ENCODE results near the gene RHBDL2.
"Not testable (repeated sequence)": the region's sequence is repeated elsewhere in the genome, so short reads cannot be mapped to it uniquely, and the experiment has no call there.

Gene RHBDL2

DNA sequence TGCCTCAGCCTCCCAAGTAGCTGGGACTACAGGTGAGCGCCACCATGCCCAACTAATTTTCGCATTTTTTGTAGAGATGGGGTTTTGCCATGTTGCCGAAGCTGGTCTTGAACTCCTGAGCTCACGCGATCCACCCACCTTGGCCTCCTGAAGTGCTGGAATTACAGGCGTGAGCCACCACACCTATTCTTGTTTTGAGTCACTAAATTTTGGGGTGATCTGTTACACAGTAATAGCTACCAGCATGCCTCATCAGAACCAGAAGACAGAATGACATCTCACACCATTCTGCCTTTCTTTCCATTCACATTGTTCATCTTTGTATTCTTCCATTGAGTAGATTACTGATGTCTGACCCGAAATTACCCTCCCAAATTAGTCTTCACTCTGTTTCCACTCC lies 9.1 kb downstream of the RHBDL2 start:
- no peak for DNase-seq (ENCODE audit: low spot score)

DNA sequence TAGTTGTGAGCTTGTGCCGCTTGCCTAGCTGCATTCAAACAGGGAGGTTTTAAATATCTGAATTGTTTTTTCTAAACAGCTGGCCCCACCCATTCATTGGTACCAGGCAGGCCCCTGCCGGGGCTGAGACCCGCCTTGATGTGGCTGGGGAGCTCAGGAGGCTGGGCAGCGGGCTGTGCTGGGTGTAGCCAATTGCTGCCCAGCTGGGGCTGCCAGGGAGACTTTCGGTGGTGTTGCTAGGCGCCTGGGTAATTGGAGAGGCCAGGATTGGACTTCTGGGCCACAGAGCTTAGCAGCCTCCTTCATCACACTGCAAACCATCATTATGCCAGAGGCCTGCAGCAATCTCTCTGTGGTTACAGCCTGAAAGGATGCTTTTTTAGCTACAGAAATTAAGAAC lies 12.2 kb downstream of the RHBDL2 start:
- no peak for DNase-seq (ENCODE audit: low spot score)

DNA sequence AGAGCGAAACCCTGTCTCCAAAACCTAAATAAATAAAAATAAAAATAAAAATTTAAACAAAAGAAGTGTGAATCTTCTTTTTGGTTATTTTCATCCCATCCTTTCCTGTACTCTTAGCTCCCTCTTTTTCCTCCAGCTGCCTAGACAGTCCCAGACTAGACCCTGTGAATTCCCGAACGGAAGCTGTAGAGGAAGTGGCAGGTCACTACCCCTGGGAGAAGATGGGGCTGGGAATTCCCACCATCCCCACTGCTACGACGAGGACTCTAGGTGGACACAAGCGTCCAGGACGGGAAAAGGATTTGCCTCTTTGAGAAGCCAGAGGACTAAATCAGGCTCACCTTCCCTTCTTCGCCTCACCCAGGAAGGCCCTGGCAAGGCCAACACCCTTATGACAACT lies 12.6 kb downstream of the RHBDL2 start:
- DNase-seq (ENCODE audit: low spot score), result no peak

DNA sequence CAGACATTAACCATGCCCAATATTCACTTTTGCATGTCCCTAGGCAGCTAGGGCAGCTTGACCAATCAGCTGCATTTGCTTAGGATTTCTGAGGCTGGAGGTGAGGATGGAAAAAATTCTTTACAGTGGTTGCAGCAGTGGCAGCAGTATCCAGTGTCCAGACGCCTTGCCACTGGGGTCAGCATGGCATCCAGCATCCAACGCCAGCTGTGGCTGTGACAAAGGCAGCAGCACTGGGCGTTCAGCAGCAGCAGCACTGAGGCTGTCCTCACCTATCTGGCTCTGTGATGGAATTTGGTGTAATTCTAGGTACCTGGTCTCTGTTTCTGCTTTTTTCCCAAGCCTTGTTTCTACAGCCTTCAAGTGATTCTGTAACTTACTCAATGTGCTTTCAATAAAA lies 15.5 kb downstream of the RHBDL2 start:
- DNase-seq (ENCODE audit: low spot score), result no peak

DNA sequence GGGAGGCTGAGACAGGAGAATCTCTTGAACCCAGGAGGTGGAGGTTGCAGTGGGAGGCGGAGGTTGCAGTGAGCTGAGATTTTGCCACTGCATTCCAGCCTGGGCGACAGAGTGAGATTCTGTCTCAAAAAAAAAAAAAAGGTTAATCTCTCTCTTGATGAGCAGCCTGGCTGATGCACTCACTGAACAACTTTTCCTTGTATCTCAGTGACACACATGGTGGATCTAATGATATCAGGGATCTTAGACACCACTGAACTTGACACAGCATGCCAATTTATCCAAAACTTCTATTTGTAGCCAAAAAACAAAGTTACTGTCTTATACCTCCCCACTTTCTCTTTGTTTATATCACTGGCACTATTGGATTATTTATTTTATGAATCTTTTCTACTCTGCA lies 16.2 kb downstream of the RHBDL2 start:
- no peak for DNase-seq (ENCODE audit: low spot score)

DNA sequence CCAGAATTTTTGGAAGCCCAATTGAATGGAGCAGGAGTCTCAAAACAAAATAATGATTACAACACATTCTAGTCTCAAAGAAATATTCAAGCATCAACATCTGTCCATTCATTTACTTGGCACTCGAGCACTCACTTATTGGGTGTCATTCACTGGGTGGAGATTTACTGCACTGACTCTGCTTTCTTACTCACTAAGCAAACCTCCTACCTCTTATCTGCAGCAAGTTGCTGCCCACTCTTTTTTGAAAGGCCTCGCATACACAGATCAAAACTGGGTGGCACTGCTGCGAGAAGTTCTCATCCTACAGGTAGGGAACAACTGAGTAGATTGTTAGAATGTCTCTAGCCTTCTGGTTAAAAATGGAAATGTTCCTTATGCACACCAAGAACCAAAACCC lies 18.0 kb downstream of the RHBDL2 start:
- no peak for DNase-seq (ENCODE audit: low spot score)

DNA sequence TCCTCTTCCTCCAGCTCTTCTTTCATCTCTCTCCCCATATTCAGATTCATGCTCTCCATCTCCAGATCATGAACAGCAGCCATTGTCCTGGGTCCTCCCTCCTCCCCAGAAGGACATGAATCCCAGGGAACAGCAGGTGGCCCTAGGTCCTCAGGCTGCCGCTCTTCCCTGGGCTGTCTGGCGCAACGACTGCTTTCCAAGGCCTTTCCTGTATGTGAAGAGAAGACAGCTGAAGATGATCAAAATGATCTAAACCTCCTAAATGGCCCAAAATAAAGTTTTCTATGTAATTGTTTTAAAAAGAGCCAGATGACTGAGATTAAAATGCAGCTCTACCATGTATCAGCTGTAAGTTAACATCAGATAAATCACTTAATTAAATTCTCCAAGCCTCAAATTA lies 22.5 kb downstream of the RHBDL2 start:
- DNase-seq (ENCODE audit: low spot score), result no peak

DNA sequence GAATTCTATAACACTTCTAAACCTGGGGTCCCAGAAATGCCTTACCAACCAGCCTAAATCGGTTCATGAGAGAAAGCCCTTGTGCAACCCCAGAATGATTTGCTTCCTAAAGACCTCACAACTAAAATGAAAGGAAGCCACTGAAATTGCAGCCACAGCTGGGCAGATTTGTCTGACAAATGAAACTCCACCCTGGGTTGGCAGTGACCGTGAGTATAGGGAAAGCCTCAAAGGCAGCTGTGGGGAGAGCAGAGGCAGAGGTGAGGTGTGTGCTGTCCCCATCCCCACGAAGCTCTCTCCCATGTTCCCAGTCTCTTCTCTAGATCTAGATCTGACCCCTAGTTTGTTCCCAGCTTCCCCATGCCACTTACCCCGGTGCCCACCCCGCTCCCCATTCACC lies 23.1 kb downstream of the RHBDL2 start:
- DNase-seq (ENCODE audit: low spot score), result no peak

DNA sequence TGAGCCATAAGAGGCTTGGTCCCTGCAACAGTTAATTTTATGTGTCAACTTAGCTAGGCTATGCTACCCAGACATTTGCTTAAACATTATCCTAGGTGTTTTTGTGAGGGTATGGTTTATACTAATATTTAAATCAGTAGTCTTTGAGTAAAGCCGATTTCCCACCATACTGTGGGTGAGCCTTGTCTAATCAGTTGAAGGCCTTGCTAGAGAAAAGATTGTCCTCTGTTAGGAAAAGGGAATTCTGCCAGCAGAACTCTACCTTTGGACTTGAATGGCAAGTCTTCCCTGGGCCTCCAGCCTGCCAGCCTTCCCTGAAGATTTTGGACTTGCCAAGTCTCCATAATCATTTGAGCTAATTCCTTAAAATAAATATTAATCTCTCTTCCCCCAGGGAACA lies 23.9 kb downstream of the RHBDL2 start:
- no peak for DNase-seq (ENCODE audit: low spot score)

DNA sequence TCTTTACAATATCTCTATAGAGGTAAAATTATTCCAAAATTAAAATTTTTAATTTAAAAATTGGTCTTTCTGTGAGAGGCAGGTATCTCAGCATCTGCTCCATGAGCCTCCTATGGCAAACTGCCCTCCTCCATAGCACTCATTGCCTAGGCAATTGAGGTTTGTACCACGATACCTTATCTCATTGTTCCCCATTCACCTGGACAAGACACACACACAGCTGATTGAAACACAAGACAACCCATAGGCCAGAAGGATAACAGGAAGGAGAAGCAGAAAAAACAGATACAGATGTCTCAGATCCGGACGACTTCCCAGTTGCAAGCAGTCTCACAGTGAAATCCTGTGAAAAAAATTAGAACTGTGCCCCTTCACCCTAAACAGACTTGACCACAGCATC lies 24.3 kb downstream of the RHBDL2 start:
- no peak for DNase-seq (ENCODE audit: low spot score)

DNA sequence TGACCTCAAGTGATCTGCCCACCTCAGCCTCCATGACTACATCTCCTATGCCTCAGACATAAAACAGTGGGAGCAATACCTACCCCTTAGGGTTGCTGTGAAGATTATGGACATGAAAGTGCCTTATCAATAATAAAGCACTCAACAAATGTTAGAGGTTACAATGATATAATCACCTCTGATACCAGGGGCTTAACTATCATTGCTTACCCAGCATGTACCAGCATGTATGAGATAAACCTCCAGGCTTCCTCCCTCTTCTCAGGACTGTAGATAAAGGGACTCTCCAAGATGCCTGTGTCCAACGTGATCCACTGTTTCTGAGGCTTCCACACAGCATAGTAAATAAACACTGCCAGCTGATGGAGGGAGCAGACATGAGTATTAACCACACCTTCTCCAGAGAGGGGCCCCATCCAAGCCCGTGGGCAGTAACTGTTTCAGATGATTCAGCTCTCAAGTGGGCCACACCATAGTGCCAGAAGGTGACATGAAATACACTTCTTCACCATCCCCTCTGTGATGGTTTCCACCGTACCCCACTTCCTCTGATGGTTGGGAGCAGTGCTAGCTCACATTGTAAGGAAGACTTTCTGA lies 26.2 kb downstream of the RHBDL2 start:
- DNase-seq (ENCODE audit: low spot score), result peak; percentile 50

DNA sequence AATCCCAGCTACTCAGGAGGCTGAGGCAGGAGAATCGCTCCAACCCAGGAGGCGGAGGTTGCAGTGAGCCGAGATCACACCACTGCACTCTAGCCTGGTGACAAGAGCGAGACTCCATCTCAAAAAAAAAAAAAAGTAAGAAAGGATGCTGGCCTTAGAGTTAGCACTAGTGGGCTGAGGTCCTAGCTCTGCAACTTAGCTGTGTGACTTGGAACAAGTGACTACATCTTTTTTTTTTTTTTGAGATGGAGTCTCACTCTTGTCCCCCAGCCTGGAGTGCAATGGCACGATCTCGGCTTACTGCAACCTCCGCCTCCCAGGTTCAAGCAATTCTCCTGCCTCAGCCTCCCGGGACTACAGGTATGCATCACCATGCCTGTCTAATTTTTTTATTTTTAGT lies 26.7 kb downstream of the RHBDL2 start:
- DNase-seq (ENCODE audit: low spot score), result not testable (repeated sequence)

DNA sequence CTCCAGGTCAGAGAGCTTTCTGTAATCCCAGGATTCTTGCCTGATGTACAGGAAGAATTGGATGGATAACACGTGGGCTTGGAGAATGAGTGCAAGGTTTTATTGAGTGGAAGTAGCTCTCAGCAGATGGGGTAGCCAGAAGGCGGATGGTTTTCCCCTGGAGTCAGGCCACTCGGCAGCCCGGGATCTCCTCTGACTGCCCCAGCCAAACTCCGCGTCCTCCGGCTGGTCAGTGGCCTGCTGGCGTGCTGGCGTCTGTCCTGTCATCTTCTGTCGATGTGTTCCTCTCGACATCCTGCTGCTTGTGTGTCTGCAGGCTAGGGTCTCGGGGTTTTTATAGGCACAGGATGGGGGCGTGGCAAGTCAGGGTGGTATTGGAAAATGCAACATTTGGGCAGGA lies 32.8 kb downstream of the RHBDL2 start:
- no peak for DNase-seq (ENCODE audit: low spot score)

DNA sequence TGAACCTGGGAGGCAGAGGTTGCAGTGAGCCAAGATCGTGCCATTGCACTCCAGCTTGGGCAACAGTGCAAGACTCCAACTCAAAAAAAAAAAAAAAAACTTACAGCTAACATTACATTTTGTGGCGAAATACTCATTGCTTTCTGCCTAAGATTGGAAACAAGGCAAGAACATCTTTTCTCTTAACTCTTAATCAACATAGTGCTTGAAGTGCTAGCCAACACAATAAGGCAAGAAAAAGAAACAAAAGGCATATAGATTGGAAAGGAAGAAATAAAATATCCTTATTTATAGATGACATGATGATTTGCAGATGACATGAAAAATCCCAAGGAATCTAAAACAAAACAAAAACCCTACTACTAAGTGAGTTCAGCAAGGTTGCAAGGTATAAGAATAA lies 35.6 kb downstream of the RHBDL2 start:
- no peak for DNase-seq (ENCODE audit: low spot score)

DNA sequence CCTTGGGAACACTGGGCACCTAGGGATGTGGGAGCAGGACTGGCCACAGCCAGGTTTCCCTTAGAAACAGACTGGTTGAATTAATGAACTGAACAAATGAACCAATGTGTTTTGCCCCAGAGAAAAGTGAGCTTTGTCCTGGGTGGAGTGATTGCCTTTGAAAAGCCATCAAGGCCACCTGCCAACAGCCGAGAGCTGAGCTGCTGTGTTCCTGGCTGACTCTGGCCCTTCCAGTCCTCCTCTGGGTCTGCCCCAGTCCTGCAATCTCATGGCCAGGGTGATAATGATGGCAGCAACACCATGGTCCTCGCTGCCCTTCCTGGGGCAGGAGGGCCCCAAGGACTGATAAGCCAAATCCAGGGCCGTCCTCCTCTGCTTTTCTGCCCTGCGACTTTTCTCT lies 42.1 kb downstream of the RHBDL2 start:
- DNase-seq (ENCODE audit: low spot score), result no peak

DNA sequence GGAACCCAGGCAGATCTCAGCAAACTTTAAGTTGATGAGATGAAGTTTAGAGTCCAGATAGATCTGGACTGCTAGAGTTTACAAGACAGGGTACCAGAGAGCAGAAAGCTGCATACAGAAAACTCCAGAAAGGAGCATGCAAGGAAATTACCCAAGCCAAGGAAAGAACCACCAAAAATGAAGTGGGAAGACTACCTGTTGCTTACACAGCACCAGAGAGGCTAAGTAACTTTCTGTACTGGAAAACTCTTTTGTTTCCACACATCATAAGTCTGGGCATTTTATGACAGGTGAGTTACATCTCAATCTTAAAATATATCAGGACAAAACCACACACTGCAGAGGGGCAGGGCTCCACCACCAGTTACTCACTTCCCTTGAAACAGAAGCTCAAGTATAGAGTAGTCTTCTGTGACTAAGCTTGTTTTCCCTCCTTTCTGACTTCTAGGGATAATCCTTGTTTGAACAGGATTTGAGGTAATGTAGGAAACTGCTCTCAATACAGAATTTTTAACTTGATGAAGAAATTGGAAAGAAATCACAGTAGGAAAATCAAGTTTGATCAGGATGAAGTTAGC lies 42.9 kb downstream of the RHBDL2 start:
- no peak for DNase-seq (ENCODE audit: low spot score)

DNA sequence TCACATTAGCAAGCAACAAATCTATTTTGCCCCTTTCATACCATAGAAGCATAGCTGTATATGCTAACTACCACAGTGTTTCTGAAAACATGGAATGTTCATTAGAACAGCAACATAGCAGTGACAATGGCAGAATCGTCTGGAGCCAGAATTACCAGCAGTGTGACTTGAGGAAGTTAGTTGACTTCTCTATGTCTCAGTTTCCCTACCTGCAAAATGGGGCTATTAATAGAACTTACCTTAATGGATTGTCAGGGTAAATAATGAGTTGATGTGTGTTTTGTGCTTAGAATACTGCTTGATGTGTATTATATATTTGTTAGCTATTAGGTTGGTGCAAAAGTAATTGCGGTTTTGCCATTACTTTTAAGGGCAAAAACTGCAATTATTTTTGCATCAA lies 45.5 kb downstream of the RHBDL2 start:
- no peak for DNase-seq (ENCODE audit: low spot score)

DNA sequence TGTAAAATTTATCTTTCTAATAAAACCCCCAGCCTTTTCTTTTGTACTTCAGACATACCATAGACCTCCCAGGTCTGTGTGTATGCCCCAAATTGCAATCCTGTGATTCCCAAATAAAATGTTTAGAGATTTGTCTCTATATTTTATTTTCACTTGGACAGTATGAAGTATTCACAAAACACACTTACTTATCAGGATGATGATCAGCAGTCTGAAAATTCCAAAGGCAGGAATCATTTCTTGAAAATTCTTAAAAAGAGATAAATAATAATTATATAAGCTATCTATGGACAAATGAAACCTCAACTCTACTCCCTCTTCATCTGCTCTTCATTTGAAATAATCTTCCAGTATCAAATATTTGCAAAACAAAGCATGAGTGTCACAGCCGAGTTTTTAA lies 48.7 kb downstream of the RHBDL2 start:
- DNase-seq (ENCODE audit: low spot score), result no peak

DNA sequence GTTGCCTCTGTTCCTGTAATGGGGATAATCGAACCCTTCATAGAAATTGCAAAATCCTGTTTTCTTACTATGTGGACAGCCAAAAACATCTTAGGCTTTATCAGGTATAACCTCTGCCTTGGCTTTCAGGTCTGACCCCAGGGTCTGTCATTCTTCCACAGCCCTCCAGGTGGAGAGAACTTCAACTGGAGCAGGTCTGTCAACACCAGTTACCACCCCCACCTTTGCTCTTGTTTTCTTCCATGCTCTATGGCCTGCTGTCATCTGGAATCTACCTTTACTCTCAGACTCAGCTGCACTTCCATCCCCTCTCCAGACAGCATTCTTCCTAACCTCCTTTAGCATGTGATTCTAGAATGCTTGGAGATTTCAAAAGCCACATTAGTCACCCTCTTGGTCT lies 49.9 kb downstream of the RHBDL2 start:
- no peak for DNase-seq (ENCODE audit: low spot score)

DNA sequence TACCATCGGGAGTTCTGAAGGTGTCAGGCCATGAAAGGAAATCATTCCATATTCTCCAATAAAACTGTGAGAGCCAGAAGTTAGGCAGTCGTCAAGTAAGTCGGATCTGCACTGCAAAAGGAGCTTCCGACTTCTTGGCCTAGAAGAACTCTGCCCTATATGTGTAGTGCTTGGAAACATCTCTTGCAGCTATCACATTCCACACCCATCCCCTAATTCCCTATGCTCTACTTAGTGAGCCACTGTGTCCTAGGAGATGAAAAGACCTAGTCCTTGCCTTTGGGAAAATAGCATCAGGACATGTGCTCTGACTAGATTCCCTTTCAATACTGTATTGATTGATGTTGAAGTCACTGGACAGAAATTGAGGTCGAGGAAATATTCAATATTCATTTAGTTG lies 52.0 kb downstream of the RHBDL2 start:
- no peak for DNase-seq (ENCODE audit: low spot score)

DNA sequence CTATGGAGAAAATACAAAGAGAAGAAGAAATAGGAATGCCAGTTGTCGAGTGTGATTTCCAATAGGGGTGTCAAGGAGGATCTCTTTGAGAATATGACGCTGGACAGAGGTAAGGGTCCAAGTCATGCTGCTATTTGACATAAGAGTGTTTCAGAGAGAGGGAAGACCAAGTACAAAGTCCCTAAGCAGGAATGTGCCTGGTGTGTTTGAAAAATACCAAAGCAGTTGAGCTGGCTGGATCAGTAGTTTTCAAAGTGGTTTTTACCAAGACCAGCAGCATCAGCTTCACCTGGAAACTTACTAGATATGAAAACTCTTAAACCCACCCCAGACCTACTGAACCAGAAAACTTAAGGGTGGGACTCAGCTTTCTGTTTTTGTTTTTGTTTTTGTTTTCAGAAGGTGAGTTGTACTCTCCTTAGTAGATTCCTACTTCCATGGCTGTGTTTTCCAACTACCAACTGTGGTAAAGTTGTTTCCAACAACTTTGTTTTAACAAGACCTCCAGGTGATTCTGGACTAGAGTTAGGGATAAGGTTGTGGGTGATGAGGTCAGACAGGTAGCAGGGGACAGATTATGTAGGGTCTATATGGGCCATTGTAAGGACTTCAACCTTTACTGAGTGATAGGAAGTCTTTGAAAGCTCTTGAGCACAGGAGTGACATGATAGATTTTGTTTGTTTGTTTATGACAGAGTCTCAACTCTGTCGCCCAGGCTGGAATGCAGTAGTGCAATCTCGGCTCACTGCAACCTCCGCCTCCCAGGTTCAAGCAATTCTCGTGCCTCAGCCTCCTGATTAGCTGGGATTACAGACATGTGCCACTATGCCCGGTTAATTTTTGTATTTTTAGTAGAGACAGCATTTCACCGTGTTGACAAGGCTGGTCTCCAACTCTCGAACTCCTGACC lies 53.0 kb downstream of the RHBDL2 start:
- DNase-seq (ENCODE audit: low spot score), result no peak

DNA sequence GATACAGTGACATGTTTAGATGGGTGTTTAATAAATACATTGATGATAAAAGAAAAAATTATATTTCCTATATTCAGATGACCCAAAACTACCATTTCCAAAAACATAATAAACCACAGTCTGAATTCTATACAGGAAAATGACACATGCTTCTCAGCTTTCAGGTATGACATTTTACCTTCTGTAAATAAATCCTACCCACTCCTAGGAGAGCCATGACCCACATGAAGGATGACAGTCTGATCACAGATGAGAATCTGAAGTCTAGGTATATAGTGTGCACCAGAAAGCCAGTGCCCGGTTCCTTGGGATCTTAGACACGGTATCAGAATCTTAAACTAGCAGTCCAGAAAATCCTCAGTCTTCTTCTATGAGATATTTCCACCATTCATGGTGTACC lies 56.5 kb downstream of the RHBDL2 start:
- no peak for DNase-seq (ENCODE audit: low spot score)

DNA sequence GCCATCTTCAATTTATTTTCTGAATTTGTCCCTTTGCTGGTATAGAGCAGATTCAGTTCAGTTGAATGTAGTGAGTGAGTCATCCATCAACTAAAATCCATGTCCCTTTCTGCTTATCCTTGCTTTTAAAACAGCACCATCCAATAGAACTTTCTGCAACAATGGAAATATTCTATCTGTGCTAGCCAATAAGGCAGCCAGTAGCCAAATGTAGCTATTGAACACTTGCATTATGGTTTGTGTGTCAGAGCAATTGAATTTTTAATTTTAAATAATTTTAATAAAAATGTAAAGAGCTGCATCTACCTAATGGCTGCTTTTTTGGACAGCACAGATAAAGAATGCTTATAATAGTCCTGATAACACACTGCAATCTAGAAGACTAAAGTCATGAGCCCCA lies 60.1 kb downstream of the RHBDL2 start, which contains the start of gene GJA9:
GJA9 (minus strand) TSS at position 101 of the 400 bp plus-strand sequence. CDS start 5,489 bp downstream, outside the sequence.
- DNase-seq (ENCODE audit: low spot score), result no peak

Data from hematopoietic multipotent progenitor cell treated with erythropoietin and hydrocortisone succinate and interleukin-3 and kit ligand, for 17 days (in vitro differentiated cells).